PC-9 (cell line): Measurements from ENCODE around the gene IFITM10. TPM values are rescaled to one million over a fixed set of nuclear protein-coding genes. Genes with fewer than 3 reads are reported as not detected.

ENCODE experiments used
- BruUV-seq: library from RNA; stranded (reverse); fragments of 400-500 nt; replicated peaks from 2 replicates; lab custom pipeline; 2021; lab: Mats Ljungman, UMichigan
- CTCF ChIA-PET: fragments of 300-600 bp; sonication (Branson Sonifier 250); formaldehyde crosslinking; loops from one replicate; lab custom pipeline; 2022; ENCODE audit warnings: antibody characterized with exemption; lab: Charles Lee
- POLR2A ChIA-PET: fragments of 300-600 bp; sonication (Branson Sonifier 250); formaldehyde crosslinking; loops from one replicate; lab custom pipeline; 2022; ENCODE audit warnings: antibody characterized with exemption; ENCODE audit not compliant: unreplicated experiment; lab: Charles Lee
- DNase-seq, 2 experiments: peaks; one replicate each; pipeline versions ENCODE4 v3.0.0 to v3.0.0-alpha.2; 2015 to 2022; ENCODE audit warnings: mixed read lengths in 1 of 2
- H2AFZ ChIP-seq: fragments of 200-600 bp; sonication (generic); 2 replicates; pipeline ENCODE4 v1.8.1; 2017; ENCODE audit warnings: antibody characterized with exemption
- H3F3A ChIP-seq: fragments of 200-600 bp; sonication (generic); 2 replicates; pipeline ENCODE4 v1.8.1; 2017; ENCODE audit warnings: antibody characterized with exemption, mild to moderate bottlenecking, low read depth; ENCODE audit not compliant: insufficient read depth
- H3K27ac ChIP-seq: fragments of 200-600 bp; sonication (generic); 2 replicates; pipeline ENCODE4 v1.6.1; 2016; ENCODE audit warnings: mixed run types
- H3K27me3 ChIP-seq: fragments of 200-600 bp; sonication (generic); 2 replicates; pipeline ENCODE4 v1.6.1; 2016; ENCODE audit warnings: low read depth, mixed run types; ENCODE audit not compliant: insufficient read depth
- H3K36me3 ChIP-seq: fragments of 200-600 bp; sonication (generic); 2 replicates; pipeline ENCODE4 v1.6.1; 2016; ENCODE audit warnings: low read depth, mixed run types
- H3K4me1 ChIP-seq: fragments of 200-600 bp; sonication (generic); replicated peaks from 2 replicates; pipeline ENCODE4 v1.6.1; 2016; ENCODE audit warnings: mixed run types; ENCODE audit not compliant: insufficient read depth
- H3K4me2 ChIP-seq: fragments of 200-600 bp; sonication (generic); 2 replicates; pipeline ENCODE4 v1.6.1; 2017; ENCODE audit warnings: mixed run types
- H3K4me3 ChIP-seq: fragments of 200-600 bp; sonication (generic); 2 replicates; pipeline ENCODE4 v1.6.1; 2016; ENCODE audit warnings: mixed run types
- H3K79me2 ChIP-seq: fragments of 200-600 bp; sonication (generic); 2 replicates; pipeline ENCODE4 v1.6.1; 2017; ENCODE audit warnings: low read depth, mixed run types
- H3K9me2 ChIP-seq: fragments of 200-600 bp; sonication (generic); 2 replicates; pipeline ENCODE4 v1.8.1; 2017; ENCODE audit warnings: mild to moderate bottlenecking; ENCODE audit not compliant: insufficient read depth
- H3K9me3 ChIP-seq: fragments of 200-600 bp; sonication (generic); 2 replicates; pipeline ENCODE4 v1.8.1; 2016; ENCODE audit warnings: low read depth; ENCODE audit not compliant: insufficient read depth
- H4K20me1 ChIP-seq: fragments of 200-600 bp; sonication (generic); 2 replicates; pipeline ENCODE4 v1.8.1; 2017; ENCODE audit not compliant: insufficient read depth
- CTCF ChIP-seq: fragments of 200-600 bp; sonication (generic); conservative IDR thresholded peaks from 2 replicates; pipeline ENCODE4 v1.6.1; 2017; ENCODE audit warnings: mixed run types, antibody characterized with exemption, mild to moderate bottlenecking, moderate library complexity
- EZH2 ChIP-seq: fragments of 200-600 bp; sonication (generic); IDR thresholded peaks from 2 replicates; pipeline ENCODE4 v1.8.0; 2017; ENCODE audit warnings: antibody characterized with exemption, low read depth
- intact Hi-C: fragments of 100-400 bp; cut with micrococcal nuclease; formaldehyde crosslinking; loops from one replicate; pipeline ENCODE4 v1.10.0; 2022; ENCODE audit not compliant: unreplicated experiment
- total RNA-seq: library from RNA; stranded (reverse); gene quantifications from 2 replicates; pipeline ENCODE4 v1.2.3, GENCODE V29; 2021

The IFITM10 gene
- total RNA-seq, 1 experiment from 2014 or later, result 5.5 TPM

- Histone ChIP-seq H3K79me2 (no peaks in the 10 kb centered on the region), H3F3A (no peaks in the 10 kb centered on the region), H3K36me3 (no peaks in the 10 kb centered on the region), H3K27me3 (no peaks in the 10 kb centered on the region), H3K4me3 (no peak overlapping the region), H3K4me1 (peaks cover 43% of the 10 kb centered on the region), H3K9me3 (no peaks in the 10 kb centered on the region), H2AFZ (no peak overlapping the region), H3K9me2 (no peaks in the 10 kb centered on the region), H3K27ac (no peak overlapping the region), H4K20me1 (no peaks in the 10 kb centered on the region), H3K4me2 (no peak overlapping the region)
- ChIA-PET POLR2A (no interaction called here), CTCF (no interaction called here)
- DNase-seq, result no peak
- intact Hi-C loops, result no loop called here
- BruUV-seq, result no TSS peak
- TF ChIP-seq EZH2, result no peak
- no peak for TF ChIP-seq CTCF
Observed at GRCh38 chr11:1781593-1781975, 31.2 kb upstream of the IFITM10 start.

- no peaks in the 10 kb centered on the region for H3K79me2 ChIP-seq
- BruUV-seq, result no TSS peak
- intact Hi-C loops, result no loop called here
- no peak for DNase-seq
- H3K9me3 ChIP-seq, result no peaks in the 10 kb centered on the region
- H3K4me1 ChIP-seq, result peaks cover 43% of the 10 kb centered on the region
- no peak for TF ChIP-seq CTCF
- TF ChIP-seq EZH2, result no peak
- no peaks in the 10 kb centered on the region for H3K36me3 ChIP-seq
- no peak overlapping the region for H2AFZ ChIP-seq
- H3K4me2 ChIP-seq, result no peak overlapping the region
- no peak overlapping the region for H3K4me3 ChIP-seq
- H3K27ac ChIP-seq, result no peak overlapping the region
- POLR2A ChIA-PET, result interaction anchor here (0.6 kb wide), 1 partner anchor 202 kb away, joined by 11 read pairs; no protein-coding TSS in a partner anchor
- no peaks in the 10 kb centered on the region for H3K9me2 ChIP-seq
- CTCF ChIA-PET, result no interaction called here
- no peaks in the 10 kb centered on the region for H3K27me3 ChIP-seq
- no peaks in the 10 kb centered on the region for H3F3A ChIP-seq
- no peaks in the 10 kb centered on the region for H4K20me1 ChIP-seq
Observed at GRCh38 chr11:1780700-1781592, 30.6 kb upstream of the IFITM10 start.

GRCh38 chr11:1779806-1780699 is 29.7 kb upstream of the IFITM10 start:
- Histone ChIP-seq H3K9me3 (no peaks in the 10 kb centered on the region), H3K27ac (no peak overlapping the region), H3F3A (no peaks in the 10 kb centered on the region), H3K9me2 (no peaks in the 10 kb centered on the region), H3K4me3 (no peak overlapping the region), H3K4me2 (no peak overlapping the region), H3K79me2 (no peaks in the 10 kb centered on the region), H3K27me3 (no peaks in the 10 kb centered on the region), H4K20me1 (no peaks in the 10 kb centered on the region), H2AFZ (no peak overlapping the region), H3K36me3 (no peaks in the 10 kb centered on the region), H3K4me1 (peaks cover 43% of the 10 kb centered on the region)
- ChIA-PET CTCF (no interaction called here), POLR2A (no interaction called here)
- no peak for DNase-seq
- intact Hi-C loops, result no loop called here
- no TSS peak for BruUV-seq
- no peak for TF ChIP-seq EZH2
- no peak for TF ChIP-seq CTCF
